ENCODE results near the gene CNTN4.

Gene CNTN4

GRCh38 chr3:2148561-2149340 lies 50.1 kb downstream of the CNTN4 start:
- no peak for DNase-seq (ENCODE audit: low read depth)
- H3K4me3 ChIP-seq (ENCODE audit: low read depth, low read length), result no peak overlapping the region
- no peak for TF ChIP-seq CTCF (conservative IDR thresholded peaks at IDR 0.05; ENCODE audit: low read depth, low read length)

GRCh38 chr3:2153053-2153452 lies 54.4 kb downstream of the CNTN4 start:
- H3K4me3 ChIP-seq (ENCODE audit: low read depth, low read length), result no peak overlapping the region
- TF ChIP-seq CTCF (conservative IDR thresholded peaks at IDR 0.05; ENCODE audit: low read depth, low read length), result no peak
- DNase-seq (ENCODE audit: low read depth), result no peak

GRCh38 chr3:2153547-2153946 lies 54.9 kb downstream of the CNTN4 start:
- DNase-seq (ENCODE audit: low read depth), result no peak
- TF ChIP-seq CTCF (conservative IDR thresholded peaks at IDR 0.05; ENCODE audit: low read depth, low read length), result no peak
- H3K4me3 ChIP-seq (ENCODE audit: low read depth, low read length), result no peak overlapping the region

- no peak for TF ChIP-seq CTCF (conservative IDR thresholded peaks at IDR 0.05; ENCODE audit: low read depth, low read length)
- H3K4me3 ChIP-seq (ENCODE audit: low read depth, low read length), result no peak overlapping the region
- DNase-seq (ENCODE audit: low read depth), result no peak
These were observed 56.0 kb downstream of the CNTN4 start for GRCh38 chr3:2154621-2155020.

GRCh38 chr3:2156244-2156847 lies 57.7 kb downstream of the CNTN4 start:
- no peak overlapping the region for H3K4me3 ChIP-seq (ENCODE audit: low read depth, low read length)
- DNase-seq (ENCODE audit: low read depth), result peak; percentile 1
- peak; percentile 41 for TF ChIP-seq CTCF (conservative IDR thresholded peaks at IDR 0.05; ENCODE audit: low read depth, low read length)

- no peak overlapping the region for H3K4me3 ChIP-seq (ENCODE audit: low read depth, low read length)
- no peak for DNase-seq (ENCODE audit: low read depth)
- no peak for TF ChIP-seq CTCF (conservative IDR thresholded peaks at IDR 0.05; ENCODE audit: low read depth, low read length)
These were observed 60.2 kb downstream of the CNTN4 start for GRCh38 chr3:2158828-2159227.

- TF ChIP-seq CTCF (conservative IDR thresholded peaks at IDR 0.05; ENCODE audit: low read depth, low read length), result no peak
- H3K4me3 ChIP-seq (ENCODE audit: low read depth, low read length), result no peak overlapping the region
- peak; percentile 3 for DNase-seq (ENCODE audit: low read depth)
These were observed 67.9 kb downstream of the CNTN4 start for GRCh38 chr3:2166552-2166951.

All from choroid plexus epithelial cell (primary cell).